Stimulated activated memory B cell treated with anti-CD40 and anti-IgM and Interleukin-4, amounts not matched to agents 10 μg/mL and 1 μg/mL and 100 μg/mL, for 72 hours (primary cell): ENCODE measurements around the gene MYO6.
"Not testable (repeated sequence)": the region's sequence is repeated elsewhere in the genome, so short reads cannot be mapped to it uniquely, and the experiment has no call there.

Experiments used
- ATAC-seq: fragments of 150-1000 bp; cut with Tn5 transposase; 2 replicates; pipeline ENCODE4 v1.10.0; 2021
- H3K27ac Mint-ChIP-seq: one replicate; pipeline ENCODE4 v1.8.0; 2022; ENCODE audit warnings: mild to moderate bottlenecking, mixed read lengths
- H3K27me3 Mint-ChIP-seq: one replicate; pipeline ENCODE4 v1.8.0; 2022; ENCODE audit warnings: mixed read lengths
- H3K36me3 Mint-ChIP-seq: one replicate; pipeline ENCODE4 v1.8.0; 2022; ENCODE audit warnings: mixed read lengths
- H3K4me1 Mint-ChIP-seq: one replicate; pipeline ENCODE4 v1.8.0; 2022; ENCODE audit warnings: mixed read lengths
- H3K4me3 Mint-ChIP-seq: one replicate; pipeline ENCODE4 v1.8.0; 2022; ENCODE audit warnings: mild to moderate bottlenecking, moderate library complexity, mixed read lengths
- H3K9me3 Mint-ChIP-seq: one replicate; pipeline ENCODE4 v1.8.0; 2022; ENCODE audit warnings: mixed read lengths

MYO6 gene

DNA sequence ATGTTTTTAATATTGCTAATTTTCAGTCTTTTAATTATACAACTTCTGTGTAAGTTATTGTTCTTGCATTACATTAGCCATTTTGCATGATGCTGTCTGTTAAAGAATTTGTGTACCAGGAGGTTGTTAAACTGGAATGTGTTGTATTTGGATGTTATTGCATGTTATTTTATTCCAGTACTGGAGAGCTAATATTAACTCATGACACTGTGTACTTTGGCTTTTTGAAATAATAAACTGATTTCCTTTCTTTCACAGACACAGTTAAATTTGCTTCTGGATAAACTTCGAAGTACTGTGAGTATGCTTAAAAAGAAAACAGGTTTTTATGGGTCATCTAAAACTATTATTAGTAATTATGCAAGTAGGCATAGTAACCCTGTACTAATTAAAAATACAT is 121.3 kb downstream of the MYO6 start:
- Mint-ChIP-seq H3K27ac (no peak overlapping the region), H3K36me3 (no peaks in the 10 kb centered on the region), H3K4me1 (no peaks in the 10 kb centered on the region), H3K27me3 (no peaks in the 10 kb centered on the region), H3K4me3 (no peak overlapping the region), H3K9me3 (no peaks in the 10 kb centered on the region)
- no peak for ATAC-seq

- H3K9me3 Mint-ChIP-seq = no peaks in the 10 kb centered on the region
- no peaks in the 10 kb centered on the region for H3K4me1 Mint-ChIP-seq
- no peaks in the 10 kb centered on the region for H3K27me3 Mint-ChIP-seq
- H3K27ac Mint-ChIP-seq = no peak overlapping the region
- H3K4me3 Mint-ChIP-seq = no peak overlapping the region
- peak; percentile 47 for ATAC-seq
- H3K36me3 Mint-ChIP-seq = no peaks in the 10 kb centered on the region
Measured at GRCh38 chr6:75874224-75874623, 125.2 kb downstream of the MYO6 start.

GRCh38 chr6:75876152-75876551 is 127.1 kb downstream of the MYO6 start:
- Mint-ChIP-seq H3K27ac (no peak overlapping the region), H3K9me3 (no peaks in the 10 kb centered on the region), H3K4me1 (no peaks in the 10 kb centered on the region), H3K4me3 (no peak overlapping the region), H3K27me3 (no peaks in the 10 kb centered on the region), H3K36me3 (no peaks in the 10 kb centered on the region)
- ATAC-seq = no peak

DNA sequence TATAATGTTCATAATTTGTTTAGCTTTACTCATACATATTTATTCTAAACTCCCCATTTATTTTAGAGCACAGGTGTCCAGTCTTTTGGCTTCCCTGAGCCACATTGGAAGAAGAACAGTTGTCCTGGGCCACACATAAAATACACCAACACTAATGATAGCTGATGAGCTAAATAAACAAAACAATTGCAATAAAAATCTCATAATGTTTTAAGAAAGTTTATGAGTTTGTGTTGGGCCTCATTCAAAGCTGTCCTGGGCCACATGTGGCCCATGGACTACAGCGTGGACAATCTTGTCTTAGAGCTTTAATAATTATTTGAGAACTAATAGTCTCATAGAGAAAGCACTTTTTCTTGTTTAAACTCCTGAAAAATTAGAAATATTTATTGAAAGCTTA is 131.3 kb downstream of the MYO6 start:
- Mint-ChIP-seq H3K27ac (no peak overlapping the region), H3K4me1 (no peaks in the 10 kb centered on the region), H3K9me3 (no peaks in the 10 kb centered on the region), H3K36me3 (no peaks in the 10 kb centered on the region), H3K27me3 (no peaks in the 10 kb centered on the region), H3K4me3 (no peak overlapping the region)
- no peak for ATAC-seq

DNA sequence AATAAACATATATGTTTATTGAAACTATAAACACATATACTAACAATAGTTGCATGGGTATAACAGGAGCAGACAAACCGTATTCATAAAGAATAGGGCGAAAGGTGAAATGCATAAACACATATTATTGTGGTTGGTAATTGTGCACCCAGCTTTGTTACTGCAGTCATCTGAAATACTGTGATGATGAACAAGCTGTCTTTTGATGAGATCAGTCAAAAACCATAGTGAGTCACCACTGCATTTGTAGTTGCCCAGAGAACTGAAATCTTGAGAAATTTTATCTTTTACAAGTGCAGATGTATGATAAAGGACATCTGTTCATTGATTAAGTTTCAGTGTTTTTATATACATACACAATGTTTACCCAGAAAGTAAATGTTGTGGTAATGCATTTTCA is 133.7 kb downstream of the MYO6 start:
- Mint-ChIP-seq H3K27ac (no peak overlapping the region), H3K9me3 (no peaks in the 10 kb centered on the region), H3K4me3 (no peak overlapping the region), H3K4me1 (no peaks in the 10 kb centered on the region), H3K36me3 (no peaks in the 10 kb centered on the region), H3K27me3 (no peaks in the 10 kb centered on the region)
- no peak for ATAC-seq

DNA sequence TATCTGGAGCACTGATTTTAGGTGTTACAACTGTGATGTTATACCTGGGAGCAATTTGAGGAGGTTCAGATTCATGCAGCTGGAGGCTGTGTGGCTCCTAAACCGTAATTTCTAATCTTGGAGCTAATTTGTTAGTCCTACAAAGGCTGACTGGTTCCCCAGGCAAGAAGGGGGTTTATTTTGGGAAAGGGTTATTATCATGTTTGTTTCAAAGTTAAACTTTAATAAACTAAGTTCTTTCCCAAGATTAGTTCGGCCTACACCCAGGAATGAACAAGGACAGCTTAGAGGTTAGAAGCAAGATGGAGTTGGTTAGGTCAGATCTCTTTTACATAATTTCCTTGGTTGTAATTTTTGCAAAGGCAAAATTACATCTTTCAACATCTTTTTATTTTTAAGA is 135.8 kb downstream of the MYO6 start:
- Mint-ChIP-seq H3K4me1 (no peaks in the 10 kb centered on the region), H3K9me3 (no peaks in the 10 kb centered on the region), H3K27me3 (no peaks in the 10 kb centered on the region), H3K4me3 (no peak overlapping the region), H3K27ac (no peak overlapping the region), H3K36me3 (no peaks in the 10 kb centered on the region)
- no peak for ATAC-seq

DNA sequence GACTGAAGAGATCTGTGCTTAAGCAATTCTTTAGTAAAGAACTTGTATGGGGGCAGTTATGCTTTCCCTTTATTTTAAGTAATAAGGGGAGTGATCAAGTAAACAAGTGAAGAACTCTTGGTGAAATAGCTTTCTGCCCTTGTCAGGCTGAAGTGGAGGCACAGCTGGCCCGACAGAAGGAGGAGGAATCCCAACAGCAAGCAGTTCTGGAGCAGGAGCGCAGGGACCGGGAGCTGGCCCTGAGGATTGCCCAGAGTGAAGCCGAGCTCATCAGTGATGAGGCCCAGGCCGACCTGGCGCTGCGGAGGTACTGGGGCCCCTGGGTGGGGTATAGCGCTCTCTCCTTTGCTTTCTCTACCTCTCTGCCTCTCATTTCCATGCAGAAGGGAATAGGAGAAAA is 143.3 kb downstream of the MYO6 start:
- H3K36me3 Mint-ChIP-seq = no peaks in the 10 kb centered on the region
- H3K27ac Mint-ChIP-seq = no peak overlapping the region

GRCh38 chr6:75893058-75893775 is 144.2 kb downstream of the MYO6 start:
- Mint-ChIP-seq H3K4me1 (no peaks in the 10 kb centered on the region), H3K27ac (no peak overlapping the region), H3K4me3 (no peak overlapping the region), H3K36me3 (no peaks in the 10 kb centered on the region), H3K9me3 (no peaks in the 10 kb centered on the region), H3K27me3 (no peaks in the 10 kb centered on the region)
- no peak for ATAC-seq

More for the DNA sequence above, 143.3 kb downstream of the MYO6 start:
- Mint-ChIP-seq H3K27me3 (no peaks in the 10 kb centered on the region), H3K9me3 (no peaks in the 10 kb centered on the region), H3K4me1 (no peaks in the 10 kb centered on the region), H3K4me3 (no peak overlapping the region)
- no peak for ATAC-seq

DNA sequence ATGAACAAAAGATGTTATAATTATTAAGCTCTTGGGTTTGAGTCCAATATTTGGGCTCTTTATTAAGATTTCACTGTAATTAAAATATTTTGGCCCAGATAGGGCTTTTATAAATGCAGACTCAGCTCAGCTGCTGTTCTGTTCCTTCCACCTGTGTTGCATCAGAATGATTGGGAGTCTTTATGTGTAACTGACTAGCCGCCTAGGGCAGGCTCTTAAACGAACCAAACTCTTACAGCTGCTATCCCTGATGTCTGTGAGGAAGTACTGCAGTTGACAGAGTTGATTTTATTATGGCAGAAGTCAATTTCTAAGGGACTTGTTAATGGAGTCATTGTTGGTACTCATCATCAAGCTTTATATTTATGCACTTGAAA is 144.7 kb downstream of the MYO6 start:
- H3K4me1 Mint-ChIP-seq = no peaks in the 10 kb centered on the region
- H3K9me3 Mint-ChIP-seq = no peaks in the 10 kb centered on the region
- H3K27ac Mint-ChIP-seq = no peak overlapping the region
- H3K4me3 Mint-ChIP-seq = no peak overlapping the region
- H3K27me3 Mint-ChIP-seq = no peaks in the 10 kb centered on the region
- no peaks in the 10 kb centered on the region for H3K36me3 Mint-ChIP-seq
- no peak for ATAC-seq

DNA sequence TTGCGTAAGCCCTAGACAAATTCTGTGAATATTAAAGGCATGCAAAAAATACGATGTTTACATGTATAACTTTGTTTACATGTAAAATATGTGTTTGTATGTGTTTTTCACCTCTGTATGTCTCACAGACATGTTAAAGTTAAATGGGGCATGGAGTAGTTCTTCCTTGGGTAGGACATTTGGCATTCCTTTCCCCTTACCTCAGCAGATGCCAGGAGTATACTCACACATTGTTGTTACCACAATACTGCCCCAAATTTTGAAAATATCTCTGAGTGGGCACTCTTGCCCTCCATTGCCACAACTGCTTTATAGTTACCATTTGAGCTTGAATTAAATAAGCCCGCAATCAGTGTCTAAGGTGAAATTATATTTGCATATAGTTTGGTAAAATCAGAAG is 147.5 kb downstream of the MYO6 start:
- H3K4me1 Mint-ChIP-seq = no peaks in the 10 kb centered on the region
- ATAC-seq = no peak

DNA sequence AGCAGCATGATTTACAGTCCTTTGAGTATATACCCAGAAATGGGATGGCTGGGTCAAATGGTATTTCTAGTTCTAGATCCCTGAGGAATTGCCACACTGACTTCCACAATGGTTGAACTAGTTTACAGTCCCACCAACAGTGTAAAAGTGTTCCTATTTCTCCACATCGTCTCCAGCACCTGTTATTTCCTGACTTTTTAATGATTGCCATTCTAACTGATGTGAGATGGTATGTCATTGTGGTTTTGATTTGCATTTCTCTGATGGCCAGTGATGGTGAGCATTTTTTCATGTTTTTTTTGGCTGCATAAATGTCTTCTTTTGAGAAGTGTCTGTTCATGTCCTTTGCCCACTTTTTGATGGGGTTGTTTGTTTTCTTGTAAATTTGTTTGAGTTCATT is 151.2 kb downstream of the MYO6 start:
- ATAC-seq, H3K4me1 Mint-ChIP-seq, H3K9me3 Mint-ChIP-seq, H3K27me3 Mint-ChIP-seq, H3K36me3 Mint-ChIP-seq, H3K27ac Mint-ChIP-seq, H3K4me3 Mint-ChIP-seq: not testable (repeated sequence)

More for the DNA sequence above, 147.5 kb downstream of the MYO6 start:
- no peaks in the 10 kb centered on the region for H3K9me3 Mint-ChIP-seq
- no peak overlapping the region for H3K27ac Mint-ChIP-seq
- H3K4me3 Mint-ChIP-seq = no peak overlapping the region
- H3K36me3 Mint-ChIP-seq = no peaks in the 10 kb centered on the region
- no peaks in the 10 kb centered on the region for H3K27me3 Mint-ChIP-seq

- not testable (repeated sequence) for H3K27ac Mint-ChIP-seq, ATAC-seq, H3K36me3 Mint-ChIP-seq, H3K4me3 Mint-ChIP-seq, H3K4me1 Mint-ChIP-seq, H3K27me3 Mint-ChIP-seq, H3K9me3 Mint-ChIP-seq
Measured at GRCh38 chr6:75905129-75905528, 156.1 kb downstream of the MYO6 start.

DNA sequence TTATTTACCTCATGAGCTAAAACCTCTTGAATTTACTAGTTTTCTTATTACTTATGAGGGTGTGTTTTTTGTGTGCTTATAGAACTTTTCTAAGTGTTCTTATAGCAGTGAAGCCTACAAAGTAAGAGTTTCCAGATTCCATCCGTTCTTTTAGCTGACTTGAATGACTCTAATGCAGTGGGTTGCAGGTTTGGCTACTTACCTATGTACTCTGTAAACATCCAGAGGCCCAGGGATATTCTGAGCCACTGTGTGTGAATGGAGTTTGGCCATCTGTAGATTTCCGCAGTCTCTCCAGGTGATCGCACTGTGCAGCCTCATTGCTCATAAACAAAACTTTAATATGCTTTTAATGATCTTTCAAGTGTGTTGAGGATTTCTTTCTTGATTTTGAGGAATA is 157.8 kb downstream of the MYO6 start:
- ATAC-seq = no peak
- Mint-ChIP-seq H3K4me1 (no peaks in the 10 kb centered on the region), H3K9me3 (no peaks in the 10 kb centered on the region), H3K27me3 (no peaks in the 10 kb centered on the region), H3K27ac (no peak overlapping the region), H3K4me3 (no peak overlapping the region), H3K36me3 (no peaks in the 10 kb centered on the region)

DNA sequence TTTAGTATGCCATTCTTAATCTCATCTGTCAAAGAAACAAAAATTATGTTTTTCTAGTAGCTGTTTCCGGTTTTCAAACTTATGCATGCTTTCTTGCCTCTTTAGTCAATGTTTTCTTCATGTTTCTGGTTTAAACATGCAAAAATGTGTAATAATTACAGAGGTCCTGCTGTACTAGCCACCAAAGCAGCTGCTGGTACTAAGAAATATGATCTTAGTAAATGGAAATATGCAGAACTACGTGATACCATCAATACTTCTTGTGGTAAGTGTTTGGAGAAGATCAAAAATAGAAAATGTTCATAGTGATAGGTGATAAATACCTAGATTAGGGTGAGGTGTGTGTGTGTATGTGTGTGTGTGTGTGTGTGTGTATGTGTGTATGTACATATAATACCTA is 158.4 kb downstream of the MYO6 start:
- Mint-ChIP-seq H3K27me3 (no peaks in the 10 kb centered on the region), H3K9me3 (no peaks in the 10 kb centered on the region), H3K4me3 (no peak overlapping the region), H3K36me3 (no peaks in the 10 kb centered on the region), H3K4me1 (no peaks in the 10 kb centered on the region), H3K27ac (no peak overlapping the region)
- no peak for ATAC-seq

GRCh38 chr6:75913040-75913439 is 164.0 kb downstream of the MYO6 start:
- Mint-ChIP-seq H3K9me3 (no peaks in the 10 kb centered on the region), H3K4me1 (no peaks in the 10 kb centered on the region), H3K27me3 (peaks cover 4% of the 10 kb centered on the region), H3K27ac (no peak overlapping the region), H3K4me3 (no peak overlapping the region), H3K36me3 (no peaks in the 10 kb centered on the region)
- no peak for ATAC-seq

DNA sequence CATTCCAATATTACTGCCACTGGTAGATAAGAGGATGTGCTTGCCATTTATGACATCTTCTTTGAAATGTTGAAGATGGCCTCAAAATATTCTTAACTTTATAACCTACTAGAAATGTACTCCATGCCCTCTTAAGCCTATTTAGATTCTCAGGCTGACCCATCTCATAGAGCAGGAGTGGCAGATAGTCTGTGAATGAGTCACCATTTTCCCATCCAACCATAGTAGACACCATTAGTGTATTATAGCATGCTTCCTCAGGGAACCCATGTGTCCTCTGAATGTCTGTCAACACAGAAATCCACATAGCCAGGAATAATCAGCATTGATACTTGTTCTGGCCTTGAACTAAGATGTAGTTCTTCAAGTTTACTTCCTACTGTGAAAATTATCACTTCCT is 173.2 kb downstream of the MYO6 start:
- ATAC-seq = no peak
- H3K4me3 Mint-ChIP-seq = no peak overlapping the region
- H3K9me3 Mint-ChIP-seq = no peaks in the 10 kb centered on the region
- H3K4me1 Mint-ChIP-seq = peaks cover 6% of the 10 kb centered on the region
- H3K27ac Mint-ChIP-seq = no peak overlapping the region
- peaks cover 13% of the 10 kb centered on the region for H3K27me3 Mint-ChIP-seq
- no peaks in the 10 kb centered on the region for H3K36me3 Mint-ChIP-seq
